ENCODE results near the gene ZNHIT6. TPM values are rescaled to one million over a fixed set of nuclear protein-coding genes. Genes with fewer than 3 reads are reported as not detected.

ZNHIT6 gene
- total and polyA plus RNA-seq, 4 donors, result 15.6 to 26.1 (median 21.1) TPM

- peaks cover 9% of the 10 kb centered on the region for H3K4me1 ChIP-seq (ENCODE audit: control insufficient read depth, insufficient read depth, low read length)
- no peak overlapping the region for H3K27ac ChIP-seq (ENCODE audit: low read depth, low read length)
- WGBS (ENCODE audit: insufficient coverage), result no CpG with 5 or more reads among the region's 2 CpGs
- no peak overlapping the region for H3K4me3 ChIP-seq (ENCODE audit: low read depth, low read length)
- no peaks in the 10 kb centered on the region for H3K27me3 ChIP-seq (ENCODE audit: control insufficient read depth, insufficient read depth, low read length)
- no peaks in the 10 kb centered on the region for H3K36me3 ChIP-seq (ENCODE audit: control insufficient read depth, insufficient read depth, low read length)
- DNase-seq (ENCODE audit: low read depth in 4 of 6, low spot score in 6 of 6), result no peak
- no peaks in the 10 kb centered on the region for H3K9me3 ChIP-seq (ENCODE audit: control insufficient read depth, insufficient read depth, low read length)
Observed at GRCh38 chr1:85629532-85629920, 78.7 kb downstream of the ZNHIT6 start.

DNA sequence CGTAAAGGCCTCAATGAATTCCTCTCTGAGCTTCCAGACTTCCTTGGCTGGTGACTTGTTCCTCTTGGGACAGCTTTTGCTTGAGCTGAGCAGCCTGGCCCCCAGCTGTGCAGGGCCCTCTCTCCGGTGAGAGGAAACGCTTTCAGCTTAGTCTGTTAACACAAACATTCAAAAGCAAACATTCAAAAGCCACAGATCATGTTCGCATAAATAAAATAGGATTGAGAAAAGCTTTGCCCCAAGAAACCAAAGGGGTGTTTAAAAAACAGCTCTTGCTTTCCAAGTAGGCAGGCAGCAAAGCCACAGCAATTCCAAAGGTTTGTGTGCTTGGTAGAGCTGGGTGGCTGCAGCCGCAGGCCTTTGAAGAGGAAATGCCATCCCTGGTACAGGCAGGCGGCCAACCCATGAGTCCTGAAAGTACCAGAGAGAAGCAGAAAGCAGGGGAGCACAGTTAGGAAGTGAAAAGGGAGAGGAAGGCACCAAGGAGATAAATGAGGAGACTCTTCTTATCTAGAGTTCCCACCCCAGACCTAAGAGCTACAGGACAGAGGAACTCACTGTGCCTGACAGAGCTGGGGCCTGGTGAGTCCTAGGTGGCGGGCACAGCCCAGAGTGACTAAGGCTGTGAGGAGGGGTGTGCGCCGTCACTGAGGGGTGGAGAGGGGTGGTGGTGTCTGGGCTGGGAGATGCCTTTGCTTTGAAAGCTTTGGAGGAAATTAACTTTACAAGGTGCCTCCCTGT is 79.3 kb downstream of the ZNHIT6 start:
- no peaks in the 10 kb centered on the region for H3K36me3 ChIP-seq (ENCODE audit: control insufficient read depth, insufficient read depth, low read length)
- WGBS (ENCODE audit: insufficient coverage), result 60% methylated on average over 6 of the region's 9 CpGs
- no peak overlapping the region for H3K4me3 ChIP-seq (ENCODE audit: low read depth, low read length)
- H3K9me3 ChIP-seq (ENCODE audit: control insufficient read depth, insufficient read depth, low read length), result no peaks in the 10 kb centered on the region
- no peak overlapping the region for H3K27ac ChIP-seq (ENCODE audit: low read depth, low read length)
- H3K4me1 ChIP-seq (ENCODE audit: control insufficient read depth, insufficient read depth, low read length), result peaks cover 9% of the 10 kb centered on the region
- DNase-seq (ENCODE audit: low read depth in 4 of 6, low spot score in 6 of 6), result peak in 2 of 6 donors; percentile 12 to 53
- no peaks in the 10 kb centered on the region for H3K27me3 ChIP-seq (ENCODE audit: control insufficient read depth, insufficient read depth, low read length)

DNA sequence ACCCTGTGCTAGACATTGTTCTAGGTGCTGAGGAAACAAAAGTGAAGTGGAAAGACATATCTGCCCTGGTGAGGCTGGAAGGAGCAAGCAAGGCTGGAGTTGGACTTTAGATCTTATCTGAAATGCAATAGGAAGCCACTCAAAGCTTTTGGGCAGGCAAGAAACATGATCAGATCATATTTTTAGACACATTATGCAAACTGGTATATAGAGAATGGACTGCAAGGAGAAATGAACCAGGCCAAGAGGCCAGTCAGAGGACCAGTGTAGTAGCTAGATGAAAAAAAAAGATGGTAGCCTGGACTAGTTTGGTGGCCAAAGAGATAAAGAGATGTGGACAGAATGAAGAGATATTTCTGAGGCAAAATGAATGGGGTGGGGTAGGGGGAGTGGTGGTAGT is 81.4 kb downstream of the ZNHIT6 start:
- H3K9me3 ChIP-seq (ENCODE audit: control insufficient read depth, insufficient read depth, low read length), result no peaks in the 10 kb centered on the region
- H3K27me3 ChIP-seq (ENCODE audit: control insufficient read depth, insufficient read depth, low read length), result no peaks in the 10 kb centered on the region
- no peak overlapping the region for H3K4me3 ChIP-seq (ENCODE audit: low read depth, low read length)
- no peak for DNase-seq (ENCODE audit: low read depth in 4 of 6, low spot score in 6 of 6)
- no peaks in the 10 kb centered on the region for H3K36me3 ChIP-seq (ENCODE audit: control insufficient read depth, insufficient read depth, low read length)
- no peak overlapping the region for H3K27ac ChIP-seq (ENCODE audit: low read depth, low read length)
- peaks cover 9% of the 10 kb centered on the region for H3K4me1 ChIP-seq (ENCODE audit: control insufficient read depth, insufficient read depth, low read length)

- 96% methylated on average over 4 of the region's 4 CpGs for WGBS (ENCODE audit: insufficient coverage)
- peaks cover 9% of the 10 kb centered on the region for H3K4me1 ChIP-seq (ENCODE audit: control insufficient read depth, insufficient read depth, low read length)
- no peak for DNase-seq (ENCODE audit: low read depth in 4 of 6, low spot score in 6 of 6)
- H3K4me3 ChIP-seq (ENCODE audit: low read depth, low read length), result no peak overlapping the region
- peaks cover 3% of the 10 kb centered on the region for H3K9me3 ChIP-seq (ENCODE audit: control insufficient read depth, insufficient read depth, low read length)
- H3K36me3 ChIP-seq (ENCODE audit: control insufficient read depth, insufficient read depth, low read length), result no peaks in the 10 kb centered on the region
- no peaks in the 10 kb centered on the region for H3K27me3 ChIP-seq (ENCODE audit: control insufficient read depth, insufficient read depth, low read length)
- no peak overlapping the region for H3K27ac ChIP-seq (ENCODE audit: low read depth, low read length)
Observed at GRCh38 chr1:85624361-85624760, 83.9 kb downstream of the ZNHIT6 start.

- H3K4me3 ChIP-seq (ENCODE audit: low read depth, low read length), result no peak overlapping the region
- H3K27ac ChIP-seq (ENCODE audit: low read depth, low read length), result no peak overlapping the region
- H3K9me3 ChIP-seq (ENCODE audit: control insufficient read depth, insufficient read depth, low read length), result peaks cover 3% of the 10 kb centered on the region
- DNase-seq (ENCODE audit: low read depth in 4 of 6, low spot score in 6 of 6), result no peak
- H3K27me3 ChIP-seq (ENCODE audit: control insufficient read depth, insufficient read depth, low read length), result no peaks in the 10 kb centered on the region
- WGBS (ENCODE audit: insufficient coverage), result no CpG with 5 or more reads among the region's 1 CpG
- H3K4me1 ChIP-seq (ENCODE audit: control insufficient read depth, insufficient read depth, low read length), result no peaks in the 10 kb centered on the region
- no peaks in the 10 kb centered on the region for H3K36me3 ChIP-seq (ENCODE audit: control insufficient read depth, insufficient read depth, low read length)
Observed at GRCh38 chr1:85623061-85623471, 85.2 kb downstream of the ZNHIT6 start.

- Histone ChIP-seq H3K27me3 (ENCODE audit: control insufficient read depth, insufficient read depth, low read length) (no peaks in the 10 kb centered on the region), H3K4me1 (ENCODE audit: control insufficient read depth, insufficient read depth, low read length) (no peaks in the 10 kb centered on the region), H3K36me3 (ENCODE audit: control insufficient read depth, insufficient read depth, low read length) (no peaks in the 10 kb centered on the region), H3K4me3 (ENCODE audit: low read depth, low read length) (no peak overlapping the region), H3K27ac (ENCODE audit: low read depth, low read length) (no peak overlapping the region), H3K9me3 (ENCODE audit: control insufficient read depth, insufficient read depth, low read length) (peaks cover 3% of the 10 kb centered on the region)
- WGBS (ENCODE audit: insufficient coverage), result 86% methylated on average over 1 of the region's 1 CpG
- no peak for DNase-seq (ENCODE audit: low read depth in 4 of 6, low spot score in 6 of 6)
Observed at GRCh38 chr1:85621430-85621829, 86.8 kb downstream of the ZNHIT6 start.

GRCh38 chr1:85617633-85618100 is 90.6 kb downstream of the ZNHIT6 start:
- no peak for DNase-seq (ENCODE audit: low read depth in 4 of 6, low spot score in 6 of 6)
- H3K36me3 ChIP-seq (ENCODE audit: control insufficient read depth, insufficient read depth, low read length), result no peaks in the 10 kb centered on the region
- H3K4me1 ChIP-seq (ENCODE audit: control insufficient read depth, insufficient read depth, low read length), result no peaks in the 10 kb centered on the region
- H3K9me3 ChIP-seq (ENCODE audit: control insufficient read depth, insufficient read depth, low read length), result peaks cover 3% of the 10 kb centered on the region
- WGBS (ENCODE audit: insufficient coverage), result no CpG with 5 or more reads among the region's 3 CpGs
- no peak overlapping the region for H3K4me3 ChIP-seq (ENCODE audit: low read depth, low read length)
- H3K27ac ChIP-seq (ENCODE audit: low read depth, low read length), result no peak overlapping the region
- no peaks in the 10 kb centered on the region for H3K27me3 ChIP-seq (ENCODE audit: control insufficient read depth, insufficient read depth, low read length)

DNA sequence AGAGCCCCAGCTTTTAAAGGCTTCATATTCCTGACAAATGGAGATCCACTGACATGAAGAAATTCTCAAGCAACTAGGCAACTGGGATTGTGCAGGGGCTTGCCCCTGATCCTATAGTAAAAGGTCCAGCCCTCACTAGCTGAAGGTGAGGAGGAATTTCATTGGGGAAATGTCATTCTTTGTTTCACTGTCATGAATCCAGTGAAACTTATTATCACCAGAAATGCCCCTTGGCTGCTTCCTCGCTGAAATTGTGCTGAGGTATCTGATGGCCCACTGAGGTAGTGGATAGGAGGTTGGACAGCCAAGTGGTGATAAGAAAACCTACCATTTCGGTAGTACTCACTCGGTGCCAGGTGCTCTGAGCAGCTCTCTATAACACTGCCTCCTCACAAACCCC is 91.5 kb downstream of the ZNHIT6 start:
- WGBS (ENCODE audit: insufficient coverage), result no CpG with 5 or more reads among the region's 3 CpGs
- no peaks in the 10 kb centered on the region for H3K4me1 ChIP-seq (ENCODE audit: control insufficient read depth, insufficient read depth, low read length)
- H3K36me3 ChIP-seq (ENCODE audit: control insufficient read depth, insufficient read depth, low read length), result no peaks in the 10 kb centered on the region
- no peaks in the 10 kb centered on the region for H3K27me3 ChIP-seq (ENCODE audit: control insufficient read depth, insufficient read depth, low read length)
- no peak overlapping the region for H3K27ac ChIP-seq (ENCODE audit: low read depth, low read length)
- H3K9me3 ChIP-seq (ENCODE audit: control insufficient read depth, insufficient read depth, low read length), result peaks cover 3% of the 10 kb centered on the region
- H3K4me3 ChIP-seq (ENCODE audit: low read depth, low read length), result no peak overlapping the region
- no peak for DNase-seq (ENCODE audit: low read depth in 4 of 6, low spot score in 6 of 6)

- 46% methylated on average over 6 of the region's 11 CpGs for WGBS (ENCODE audit: insufficient coverage)
- no peak for DNase-seq (ENCODE audit: low read depth in 4 of 6, low spot score in 6 of 6)
- Histone ChIP-seq H3K4me3 (ENCODE audit: low read depth, low read length) (no peak overlapping the region), H3K27me3 (ENCODE audit: control insufficient read depth, insufficient read depth, low read length) (no peaks in the 10 kb centered on the region), H3K27ac (ENCODE audit: low read depth, low read length) (no peak overlapping the region), H3K9me3 (ENCODE audit: control insufficient read depth, insufficient read depth, low read length) (peaks cover under 1% of the 10 kb centered on the region), H3K4me1 (ENCODE audit: control insufficient read depth, insufficient read depth, low read length) (no peaks in the 10 kb centered on the region), H3K36me3 (ENCODE audit: control insufficient read depth, insufficient read depth, low read length) (no peaks in the 10 kb centered on the region)
Observed at GRCh38 chr1:85616364-85616705, 91.9 kb downstream of the ZNHIT6 start.

- H3K27me3 ChIP-seq (ENCODE audit: control insufficient read depth, insufficient read depth, low read length), result no peaks in the 10 kb centered on the region
- no peaks in the 10 kb centered on the region for H3K36me3 ChIP-seq (ENCODE audit: control insufficient read depth, insufficient read depth, low read length)
- no peaks in the 10 kb centered on the region for H3K4me1 ChIP-seq (ENCODE audit: control insufficient read depth, insufficient read depth, low read length)
- 12% methylated on average over 43 of the region's 49 CpGs for WGBS (ENCODE audit: insufficient coverage)
- no peak overlapping the region for H3K27ac ChIP-seq (ENCODE audit: low read depth, low read length)
- H3K9me3 ChIP-seq (ENCODE audit: control insufficient read depth, insufficient read depth, low read length), result no peaks in the 10 kb centered on the region
- DNase-seq (ENCODE audit: low read depth in 4 of 6, low spot score in 6 of 6), result peak in 2 of 6 donors; percentile 32 to 52
- no peak overlapping the region for H3K4me3 ChIP-seq (ENCODE audit: low read depth, low read length)
Observed at GRCh38 chr1:85615586-85616363, 92.5 kb downstream of the ZNHIT6 start.

All from spinal cord (tissue), 10 donors.